Prostate gland (tissue), 2 donors: ENCODE results near the gene TOMM5. TPM values are rescaled to one million over a fixed set of nuclear protein-coding genes. Genes with fewer than 3 reads are reported as not detected.

Experiments
- DNase-seq: peaks from one replicate; pipeline ENCODE4 v3.0.0-alpha.2; 2019; ENCODE audit warnings: low spot score
- H3K27ac ChIP-seq, 2 donors: fragments of 200-600 bp; sonication (generic); 2 replicates each; pipeline ENCODE4 v1.5.1; 2017 to 2019
- H3K27me3 ChIP-seq: fragments of 200-600 bp; sonication (generic); replicated peaks from 2 replicates; pipeline ENCODE4 v1.5.1; 2019; ENCODE audit not compliant: insufficient read depth
- H3K36me3 ChIP-seq, 2 donors: fragments of 200-600 bp; sonication (generic); 1 replicate in 1 of 2; 2 replicates in 1 of 2; pipeline versions ENCODE4 v1.5.1 to v1.8.1; 2017 to 2019
- H3K4me1 ChIP-seq: fragments of 200-600 bp; sonication (generic); replicated peaks from 2 replicates; pipeline ENCODE4 v1.5.1; 2019
- H3K4me3 ChIP-seq, 2 donors: fragments of 200-600 bp; sonication (generic); 2 replicates each; pipeline ENCODE4 v1.5.1; 2017 to 2019
- H3K9me3 ChIP-seq: fragments of 200-600 bp; sonication (generic); 2 replicates; pipeline ENCODE4 v1.5.1; 2017
- POLR2A ChIP-seq: fragments of 450-650 bp; IDR thresholded peaks from one replicate; pipeline ENCODE4 v1.6.1; 2016; ENCODE audit warnings: antibody characterized with exemption, mild to moderate bottlenecking
- POLR2AphosphoS5 ChIP-seq: sonication (generic); formaldehyde crosslinking; IDR thresholded peaks from one replicate; pipeline ENCODE4 v1.6.1; 2017; ENCODE audit warnings: antibody characterized with exemption
- WGBS: methylation state at CpG from one replicate; pipeline ENCODE4 v1.1.5; 2018; 5-methylcytosine and 5-hydroxymethylcytosine counted together
- intact Hi-C: fragments of 100-400 bp; cut with DNase I; formaldehyde crosslinking; loops from one replicate; pipeline ENCODE4 v1.14.2; 2022
- total RNA-seq, 2 donors: library from RNA; depleted of rRNA; stranded (reverse); fragments of >200 nt; gene quantifications; one replicate each; pipeline ENCODE4 v1.1.0, GENCODE V29; 2016
- TF ChIP-seq, protein P1 (sequence below), 4 experiments: fragments of 200-600 bp in 2 of 4; fragments of 450-650 bp in 2 of 4; sonication (generic) in 2 of 4; IDR thresholded peaks; 1 replicate in 3 of 4; 2 replicates in 1 of 4; pipeline ENCODE4 v1.5.1; 2016 to 2019; ENCODE audit warnings: antibody characterized with exemption in 4 of 4, mild to moderate bottlenecking in 2 of 4, moderate library complexity in 2 of 4

TOMM5 gene
- total RNA-seq, 2 donors from 2014 or later, result 81.2 to 82.8 TPM

DNA sequence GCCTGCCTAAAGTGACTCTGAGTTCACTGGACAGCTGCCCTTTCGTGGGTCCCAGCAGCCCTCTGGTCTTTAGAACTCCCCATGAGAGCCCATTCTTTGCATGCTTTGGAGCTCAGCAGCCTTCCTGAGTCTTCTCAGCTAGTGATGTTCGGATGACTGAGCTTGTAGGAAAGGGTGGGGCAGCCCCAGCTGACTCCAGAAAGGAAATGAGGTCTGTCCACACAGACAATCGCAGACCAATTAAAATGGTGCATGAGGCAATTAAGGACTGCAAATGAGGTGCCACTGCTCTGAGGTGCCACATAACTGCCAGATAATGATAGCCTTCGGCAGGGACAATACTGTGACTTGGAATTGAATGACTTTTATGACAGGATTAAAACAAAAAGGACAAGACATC, 25.4 kb upstream of the TOMM5 start:
- H3K27ac ChIP-seq, result no peak overlapping the region
- H3K4me3 ChIP-seq, result no peak overlapping the region
- H3K4me1 ChIP-seq, result no peaks in the 10 kb centered on the region
- TF ChIP-seq POLR2AphosphoS5 (no peak), POLR2A (no peak)
- TF ChIP-seq, protein P1, sequence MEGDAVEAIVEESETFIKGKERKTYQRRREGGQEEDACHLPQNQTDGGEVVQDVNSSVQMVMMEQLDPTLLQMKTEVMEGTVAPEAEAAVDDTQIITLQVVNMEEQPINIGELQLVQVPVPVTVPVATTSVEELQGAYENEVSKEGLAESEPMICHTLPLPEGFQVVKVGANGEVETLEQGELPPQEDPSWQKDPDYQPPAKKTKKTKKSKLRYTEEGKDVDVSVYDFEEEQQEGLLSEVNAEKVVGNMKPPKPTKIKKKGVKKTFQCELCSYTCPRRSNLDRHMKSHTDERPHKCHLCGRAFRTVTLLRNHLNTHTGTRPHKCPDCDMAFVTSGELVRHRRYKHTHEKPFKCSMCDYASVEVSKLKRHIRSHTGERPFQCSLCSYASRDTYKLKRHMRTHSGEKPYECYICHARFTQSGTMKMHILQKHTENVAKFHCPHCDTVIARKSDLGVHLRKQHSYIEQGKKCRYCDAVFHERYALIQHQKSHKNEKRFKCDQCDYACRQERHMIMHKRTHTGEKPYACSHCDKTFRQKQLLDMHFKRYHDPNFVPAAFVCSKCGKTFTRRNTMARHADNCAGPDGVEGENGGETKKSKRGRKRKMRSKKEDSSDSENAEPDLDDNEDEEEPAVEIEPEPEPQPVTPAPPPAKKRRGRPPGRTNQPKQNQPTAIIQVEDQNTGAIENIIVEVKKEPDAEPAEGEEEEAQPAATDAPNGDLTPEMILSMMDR (IDR thresholded peaks at IDR 0.05), result no peak
- 31% methylated on average over 4 of the region's 4 CpGs for WGBS
- no peaks in the 10 kb centered on the region for H3K27me3 ChIP-seq
- no peak for DNase-seq
- intact Hi-C loops, result no loop called here
- H3K9me3 ChIP-seq, result no peaks in the 10 kb centered on the region
- H3K36me3 ChIP-seq, result no peaks in the 10 kb centered on the region

DNA sequence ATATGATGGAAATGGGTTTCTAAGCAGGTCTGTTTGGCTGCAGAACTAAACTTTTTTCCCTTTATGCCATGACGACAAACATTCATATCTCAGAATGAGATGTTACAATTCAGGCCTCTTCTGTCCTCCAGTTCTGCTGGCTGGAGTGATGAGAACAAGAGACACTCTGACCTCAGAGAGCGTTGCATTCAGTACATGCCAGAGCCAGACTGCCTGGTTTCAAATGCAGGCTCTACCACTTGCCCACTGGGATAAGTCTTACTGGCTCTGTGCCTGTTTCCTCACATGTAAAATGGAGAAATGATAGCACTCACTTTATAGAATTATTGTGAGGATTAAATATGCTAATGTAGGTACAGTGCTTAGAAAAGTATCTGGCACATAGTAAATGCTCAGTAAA, 24.8 kb upstream of the TOMM5 start:
- Histone ChIP-seq H3K4me3 (no peak overlapping the region), H3K4me1 (no peaks in the 10 kb centered on the region), H3K27me3 (no peaks in the 10 kb centered on the region), H3K9me3 (no peaks in the 10 kb centered on the region), H3K36me3 (no peaks in the 10 kb centered on the region), H3K27ac (no peak overlapping the region)
- TF ChIP-seq, protein P1 (IDR thresholded peaks at IDR 0.05), result no peak
- TF ChIP-seq POLR2A (no peak), POLR2AphosphoS5 (no peak)
- 89% methylated on average over 2 of the region's 2 CpGs for WGBS
- no peak for DNase-seq
- intact Hi-C loops, result no loop called here

DNA sequence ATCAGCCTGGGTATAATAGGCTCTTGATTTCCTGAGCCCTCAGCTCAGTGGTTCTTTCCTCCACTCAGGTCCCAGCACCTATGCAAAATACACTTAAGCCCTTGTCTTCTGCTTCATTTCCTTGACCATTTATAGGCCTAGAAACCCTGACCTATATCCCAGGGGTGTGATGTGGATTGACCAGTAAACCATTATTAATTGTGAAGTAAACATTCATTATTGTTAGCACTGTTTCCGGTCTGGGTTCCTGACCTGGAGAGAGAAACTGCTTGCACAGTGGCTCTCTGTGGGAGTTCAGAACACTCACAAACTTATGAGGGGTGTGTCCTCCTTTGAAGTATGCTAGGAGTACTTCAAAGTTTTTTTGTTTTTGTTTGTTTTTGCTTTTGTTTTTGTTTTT, 19.6 kb upstream of the TOMM5 start:
- Histone ChIP-seq H3K4me1 (no peaks in the 10 kb centered on the region), H3K9me3 (no peaks in the 10 kb centered on the region), H3K27me3 (no peaks in the 10 kb centered on the region), H3K27ac (no peak overlapping the region), H3K36me3 (no peaks in the 10 kb centered on the region), H3K4me3 (no peak overlapping the region)
- TF ChIP-seq POLR2A (no peak), POLR2AphosphoS5 (no peak)
- TF ChIP-seq, protein P1 (IDR thresholded peaks at IDR 0.05), result no peak
- intact Hi-C loops, result no loop called here
- 64% methylated on average over 1 of the region's 1 CpG for WGBS
- DNase-seq, result no peak

DNA sequence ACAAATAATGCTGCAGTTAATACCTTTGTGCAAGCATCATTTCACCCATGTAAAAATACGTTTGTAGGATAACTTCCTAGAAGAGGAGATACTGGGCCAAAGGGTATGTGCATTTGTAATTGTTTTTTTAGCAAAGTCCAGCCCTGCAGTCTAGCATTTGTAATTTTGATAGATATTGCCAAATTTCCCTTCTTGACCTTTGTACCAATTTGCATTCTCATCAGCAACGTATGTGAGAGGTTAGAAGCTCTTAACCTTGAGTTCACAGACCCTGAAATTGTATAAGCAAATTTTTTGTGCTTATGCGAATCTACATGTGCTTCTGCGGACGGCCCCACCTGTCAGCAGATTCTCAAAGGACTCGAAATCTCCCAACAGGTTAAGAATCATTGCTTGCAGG, 18.6 kb upstream of the TOMM5 start:
- Histone ChIP-seq H3K27me3 (no peaks in the 10 kb centered on the region), H3K4me3 (no peak overlapping the region), H3K9me3 (no peaks in the 10 kb centered on the region), H3K4me1 (no peaks in the 10 kb centered on the region), H3K36me3 (no peaks in the 10 kb centered on the region), H3K27ac (no peak overlapping the region)
- intact Hi-C loops, result no loop called here
- no peak for DNase-seq
- TF ChIP-seq POLR2AphosphoS5, result no peak
- no peak for TF ChIP-seq POLR2A
- TF ChIP-seq, protein P1 (IDR thresholded peaks at IDR 0.05), result no peak
- WGBS, result 74% methylated on average over 6 of the region's 6 CpGs

DNA sequence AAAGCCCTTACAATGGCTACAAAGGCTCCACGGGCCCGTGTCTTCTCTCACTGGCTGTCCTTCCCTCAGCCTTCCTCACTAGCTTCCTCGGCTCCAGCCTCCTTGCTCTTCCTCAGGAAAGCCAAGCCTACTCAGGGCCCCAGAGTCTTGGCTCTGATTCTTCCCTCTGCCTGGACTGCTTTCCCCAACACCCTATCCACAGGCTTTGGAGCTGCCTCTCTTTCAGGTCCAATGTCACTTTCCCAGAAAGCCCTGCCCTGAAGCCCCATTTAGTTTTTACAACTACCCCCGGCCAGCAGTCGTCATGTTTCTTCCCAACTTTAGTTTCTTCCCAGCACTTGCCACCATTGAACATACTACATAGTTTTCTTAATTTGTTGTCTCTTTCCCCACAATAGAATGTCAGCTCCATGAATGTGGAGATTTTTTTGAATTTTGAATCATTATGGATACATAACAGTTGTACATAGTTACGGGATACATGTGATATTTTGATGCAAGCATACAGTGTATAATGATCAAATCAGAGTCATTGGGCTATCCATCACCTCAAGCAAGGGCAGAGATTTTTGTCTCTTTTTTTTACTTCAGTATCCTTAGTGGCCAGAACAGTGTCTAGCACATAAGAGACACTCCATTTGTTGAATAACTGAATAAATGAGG, 17.5 kb upstream of the TOMM5 start:
- no peaks in the 10 kb centered on the region for H3K9me3 ChIP-seq

More for the DNA sequence above, 17.5 kb upstream of the TOMM5 start:
- Histone ChIP-seq H3K36me3 (no peaks in the 10 kb centered on the region), H3K27me3 (no peaks in the 10 kb centered on the region), H3K4me3 (no peak overlapping the region), H3K27ac (no peak overlapping the region), H3K4me1 (no peaks in the 10 kb centered on the region)
- TF ChIP-seq POLR2A (no peak), POLR2AphosphoS5 (no peak)
- TF ChIP-seq, protein P1 (IDR thresholded peaks at IDR 0.05), result no peak
- no peak for DNase-seq
- intact Hi-C loops, result no loop called here
- 63% methylated on average over 6 of the region's 6 CpGs for WGBS
